Liver (tissue), 9 donors: ENCODE data around the gene GPR21. TPM values are rescaled to one million over a fixed set of nuclear protein-coding genes. Genes with fewer than 3 reads are reported as not detected.

ENCODE experiments used
- DNase-seq: peaks from one replicate; pipeline ENCODE4 v3.0.0-alpha.2; 2017; ENCODE audit warnings: low spot score
- H3K27ac ChIP-seq, 2 donors: one replicate each; pipeline ENCODE4 v1.7.0; 2013; ENCODE audit warnings: inconsistent platforms in 2 of 2, low read length in 2 of 2, control low read depth in 1 of 2, low read depth in 1 of 2, mild to moderate bottlenecking in 1 of 2
- H3K27me3 ChIP-seq, 4 donors: one replicate each; pipeline versions ENCODE4 v1.6.1 to v1.7.0; 2013; ENCODE audit warnings: low read length in 3 of 4, inconsistent platforms in 1 of 4, mild to moderate bottlenecking in 1 of 4, moderate library complexity in 1 of 4; ENCODE audit not compliant: control insufficient read depth in 4 of 4, insufficient read depth in 4 of 4
- H3K36me3 ChIP-seq, 4 donors: one replicate each; pipeline versions ENCODE4 v1.6.1 to v1.7.0; 2013; ENCODE audit warnings: low read length in 3 of 4, mild to moderate bottlenecking in 3 of 4, low read depth in 1 of 4, moderate library complexity in 1 of 4; ENCODE audit not compliant: control insufficient read depth in 4 of 4, insufficient read depth in 3 of 4
- H3K4me1 ChIP-seq, 4 donors: one replicate each; pipeline versions ENCODE4 v1.6.1 to v1.7.0; 2013; ENCODE audit warnings: low read length in 3 of 4, mild to moderate bottlenecking in 3 of 4, moderate library complexity in 1 of 4; ENCODE audit not compliant: control insufficient read depth in 4 of 4, insufficient read depth in 4 of 4
- H3K4me3 ChIP-seq, 3 donors: one replicate each; pipeline versions ENCODE4 v1.6.1 to v1.7.0; 2013; ENCODE audit warnings: low read length in 3 of 3, control low read depth in 1 of 3, low read depth in 1 of 3, mild to moderate bottlenecking in 1 of 3
- H3K9ac ChIP-seq, 2 donors: one replicate each; pipeline ENCODE4 v1.7.0; 2013; ENCODE audit warnings: low read length in 2 of 2, mild to moderate bottlenecking in 2 of 2, moderate library complexity in 2 of 2, control low read depth in 1 of 2, low read depth in 1 of 2
- H3K9me3 ChIP-seq, 4 donors: one replicate each; pipeline versions ENCODE4 v1.6.1 to v1.7.0; 2013; ENCODE audit warnings: low read length in 3 of 4; ENCODE audit not compliant: control insufficient read depth in 4 of 4
- ATF3 ChIP-seq: IDR thresholded peaks from 2 replicates; pipeline ENCODE4 v1.6.1; 2016; ENCODE audit warnings: antibody characterized with exemption
- CTCF ChIP-seq: fragments of 150-350 bp; IDR thresholded peaks from 2 replicates; pipeline ENCODE4 v1.5.1; 2017; ENCODE audit warnings: improper control_type of control experiment, low read depth, low read length; ENCODE audit not compliant: missing input control
- EGR1 ChIP-seq, 2 donors: IDR thresholded peaks; 2 replicates each; pipeline ENCODE4 v1.6.1; 2016 to 2018; ENCODE audit warnings: antibody characterized with exemption in 2 of 2, low read depth in 2 of 2
- FOXA1 ChIP-seq: IDR thresholded peaks from 2 replicates; pipeline ENCODE4 v1.6.1; 2016; ENCODE audit warnings: antibody characterized with exemption
- FOXA2 ChIP-seq: IDR thresholded peaks from 2 replicates; pipeline ENCODE4 v1.6.1; 2016; ENCODE audit warnings: antibody characterized with exemption
- GABPA ChIP-seq, 2 donors: IDR thresholded peaks in 1 of 2; conservative IDR thresholded peaks in 1 of 2; 2 replicates each; pipeline ENCODE4 v1.6.1; 2016; ENCODE audit warnings: antibody characterized with exemption in 2 of 2, mild to moderate bottlenecking in 1 of 2, moderate library complexity in 1 of 2
- HNF4A ChIP-seq, 2 donors: conservative IDR thresholded peaks; 2 replicates each; pipeline ENCODE4 v1.6.1; 2016; ENCODE audit warnings: antibody characterized with exemption in 2 of 2, mild to moderate bottlenecking in 2 of 2
- HNF4G ChIP-seq: IDR thresholded peaks from 2 replicates; pipeline ENCODE4 v1.6.1; 2016; ENCODE audit warnings: antibody characterized with exemption
- JUND ChIP-seq, 2 donors: IDR thresholded peaks; 2 replicates each; pipeline ENCODE4 v1.6.1; 2016; ENCODE audit warnings: antibody characterized with exemption in 2 of 2
- MAX ChIP-seq: IDR thresholded peaks from 2 replicates; pipeline ENCODE4 v1.6.1; 2016; ENCODE audit warnings: antibody characterized with exemption
- NR2F2 ChIP-seq: IDR thresholded peaks from 2 replicates; pipeline ENCODE4 v1.6.1; 2016; ENCODE audit warnings: antibody characterized with exemption
- RAD21 ChIP-seq, 2 donors: IDR thresholded peaks; 2 replicates each; pipeline ENCODE4 v1.6.1; 2016; ENCODE audit warnings: antibody characterized with exemption in 2 of 2, mild to moderate bottlenecking in 2 of 2
- REST ChIP-seq: IDR thresholded peaks from 2 replicates; pipeline ENCODE4 v1.6.1; 2016; ENCODE audit warnings: antibody characterized with exemption, mild to moderate bottlenecking
- RXRA ChIP-seq, 2 donors: IDR thresholded peaks; 2 replicates each; pipeline ENCODE4 v1.6.1; 2017 to 2018; ENCODE audit warnings: antibody characterized with exemption in 2 of 2, mild to moderate bottlenecking in 1 of 2
- SP1 ChIP-seq: IDR thresholded peaks from 2 replicates; pipeline ENCODE4 v1.6.1; 2018; ENCODE audit warnings: antibody characterized with exemption, mild to moderate bottlenecking
- TAF1 ChIP-seq: conservative IDR thresholded peaks from 2 replicates; pipeline ENCODE4 v1.6.1; 2016; ENCODE audit warnings: antibody characterized with exemption, mild to moderate bottlenecking
- YY1 ChIP-seq: IDR thresholded peaks from 2 replicates; pipeline ENCODE4 v1.6.1; 2016; ENCODE audit warnings: antibody characterized with exemption, mild to moderate bottlenecking
- ZBTB33 ChIP-seq: IDR thresholded peaks from 2 replicates; pipeline ENCODE4 v1.6.1; 2016; ENCODE audit warnings: antibody characterized with exemption
- WGBS: extraction: QIAGEN DNeasy Blood & Tissue Kit; methylation state at CpG from one replicate; pipeline ENCODE4 v1.1.7; 2013; 5-methylcytosine and 5-hydroxymethylcytosine counted together
- polyA plus RNA-seq, 2 donors: library from polyadenylated mRNA; stranded (reverse) in 1 of 2; unstranded in 1 of 2; fragments of 200-250 nt in 1 of 2; fragments of >200 nt in 1 of 2; fragmentation: Nextera tagmentation in 1 of 2; extraction: Ambion mirVana in 1 of 2; gene quantifications; one replicate each; pipeline versions ENCODE4 v1.2.1 to v1.2.3, GENCODE V29; 2013 to 2015
- total RNA-seq, 2 donors: library from RNA; depleted of rRNA; stranded (reverse); fragments of >200 nt; gene quantifications; one replicate each; pipeline ENCODE4 v1.2.3, GENCODE V29; 2014
- donor health status: healthy.
- donor health status: healthy.
- donor health status: healthy.
- donor health status: healthy.
- donor health status: healthy.

Gene GPR21
- total and polyA plus RNA-seq, 4 donors, result 0.07 to 0.67 TPM; not detected in 2

- Histone ChIP-seq H3K9ac (no peak overlapping the region), H3K9me3 (no peaks in the 10 kb centered on the region), H3K27ac (no peak overlapping the region), H3K27me3 (no peaks in the 10 kb centered on the region), H3K36me3 (peaks cover 3 to 9% (median 3%) of the 10 kb centered on the region in 4 donors), H3K4me3 (no peak overlapping the region), H3K4me1 (peaks cover 0 to 5% (median 3%) of the 10 kb centered on the region in 4 donors)
- WGBS, result 82% methylated on average over 2 of the region's 2 CpGs
- no peak for DNase-seq
- TF ChIP-seq MAX (no peak), FOXA2 (no peak), NR2F2 (no peak), CTCF (no peak), GABPA (IDR thresholded peaks at IDR 0.05 in 1 of 2, conservative IDR thresholded peaks at IDR 0.05 in 1 of 2) (no peak), REST (no peak), HNF4G (no peak), JUND (IDR thresholded peaks at IDR 0.05) (no peak), TAF1 (no peak), EGR1 (IDR thresholded peaks at IDR 0.05; ENCODE audit: low read depth in 2 of 2) (no peak), RAD21 (IDR thresholded peaks at IDR 0.05) (no peak), FOXA1 (no peak), SP1 (no peak), HNF4A (conservative IDR thresholded peaks at IDR 0.05) (no peak), ATF3 (no peak), YY1 (no peak), RXRA (IDR thresholded peaks at IDR 0.05) (no peak), ZBTB33 (no peak)
Observed at GRCh38 chr9:123035791-123036190, 2.3 kb downstream of the GPR21 start.
